ENCODE results near the gene LTBP4. TPM values are rescaled to one million over a fixed set of nuclear protein-coding genes. Genes with fewer than 3 reads are reported as not detected.
A peak's percentile ranks its signal among the peaks of the same experiment; 100 is the strongest.
"Not testable (repeated sequence)": the region's sequence is repeated elsewhere in the genome, so short reads cannot be mapped to it uniquely, and the experiment has no call there.

LTBP4 gene
- total RNA-seq, 1 donor from 2014 or later: 217 TPM

DNA sequence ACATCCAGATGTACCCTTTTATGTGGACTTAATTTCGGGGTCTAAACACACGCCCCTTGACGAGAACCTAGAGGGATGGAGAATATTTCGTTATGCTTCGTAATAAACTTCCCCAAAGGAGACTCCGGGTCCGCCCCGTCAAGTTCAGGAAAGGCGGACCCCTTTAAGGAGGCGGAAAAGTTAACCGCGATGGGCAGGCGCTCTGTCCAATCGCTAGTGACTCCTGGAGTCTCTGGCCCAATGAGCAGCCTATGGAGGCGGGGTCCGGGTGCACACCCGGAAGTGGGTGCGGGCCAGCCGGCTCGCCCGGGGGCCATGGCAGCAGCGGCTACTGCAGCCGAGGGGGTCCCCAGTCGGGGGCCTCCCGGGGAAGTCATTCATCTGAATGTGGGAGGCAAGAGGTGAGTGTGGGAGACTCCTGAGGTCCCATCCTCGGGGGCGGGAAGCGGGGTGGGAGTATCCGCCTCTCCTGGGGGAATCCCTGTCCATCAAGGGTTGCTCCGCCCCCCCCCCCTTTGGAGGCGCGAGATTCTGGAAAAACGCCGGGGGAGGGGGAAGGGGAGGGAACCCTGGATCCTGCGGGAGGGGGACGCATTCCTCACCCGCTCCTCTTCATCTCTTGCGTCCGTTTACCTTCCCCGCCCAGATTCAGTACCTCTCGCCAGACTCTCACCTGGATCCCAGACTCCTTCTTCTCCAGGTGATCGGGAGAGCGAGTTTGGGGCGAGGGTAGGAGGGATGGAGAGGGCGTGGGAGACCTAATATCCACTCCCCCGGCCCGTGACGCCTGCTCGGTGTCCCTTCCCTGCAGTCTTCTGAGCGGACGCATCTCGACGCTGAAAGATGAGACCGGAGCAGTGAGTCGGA lies 24.4 kb upstream of the LTBP4 start, which contains the start of gene SHKBP1:
Gene SHKBP1, plus strand, starts transcription at position 289 of the 867 bp plus-strand sequence. Its CDS starts 27 bp downstream, at position 316.
- peak; percentile 97 for DNase-seq (ENCODE audit: low spot score)

DNA sequence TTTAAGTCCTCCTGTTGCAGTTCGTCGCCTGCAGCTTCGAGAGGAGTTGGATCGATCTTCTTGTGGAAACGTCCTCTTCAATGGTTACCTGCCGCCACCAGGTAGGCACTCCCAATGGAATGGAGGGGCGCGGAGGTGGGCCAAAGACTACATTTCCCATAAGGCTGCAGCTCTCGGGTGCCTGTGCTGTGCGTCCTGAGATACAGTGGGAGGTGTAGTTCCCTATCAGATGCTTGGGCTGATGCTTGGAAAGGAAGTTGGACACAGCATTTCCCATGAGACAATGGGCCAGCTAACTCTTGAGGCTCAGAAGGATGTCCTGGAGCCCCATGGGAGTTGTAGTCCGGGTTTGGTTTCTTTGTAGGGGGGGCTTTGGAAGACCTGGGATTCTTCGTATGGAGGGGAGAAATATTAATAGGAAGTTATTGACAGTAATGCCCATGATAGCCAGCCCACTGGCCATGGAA lies 22.7 kb upstream of the LTBP4 start:
- no peak for DNase-seq (ENCODE audit: low spot score)

DNA sequence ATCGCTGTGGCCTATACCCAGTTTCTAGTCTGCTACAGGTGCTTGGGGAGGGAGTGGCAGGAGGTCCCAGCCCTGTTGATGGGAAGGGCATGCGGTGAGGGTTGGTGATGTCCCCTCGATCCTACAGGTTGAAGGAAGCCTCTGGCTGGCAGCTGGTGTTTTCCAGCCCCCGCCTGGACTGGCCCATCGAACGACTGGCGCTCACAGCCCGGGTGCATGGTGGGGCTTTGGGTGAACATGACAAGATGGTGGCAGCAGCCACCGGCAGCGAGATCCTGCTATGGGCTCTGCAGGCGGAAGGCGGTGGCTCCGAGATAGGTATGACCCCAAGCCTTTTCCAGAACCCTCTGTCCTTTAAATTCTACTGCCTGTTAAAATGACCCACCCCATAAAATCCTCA lies 20.6 kb upstream of the LTBP4 start:
- no peak for DNase-seq (ENCODE audit: low spot score)

GRCh38 chr19:40581531-40581930 lies 19.6 kb upstream of the LTBP4 start:
- DNase-seq (ENCODE audit: low spot score): no peak

DNA sequence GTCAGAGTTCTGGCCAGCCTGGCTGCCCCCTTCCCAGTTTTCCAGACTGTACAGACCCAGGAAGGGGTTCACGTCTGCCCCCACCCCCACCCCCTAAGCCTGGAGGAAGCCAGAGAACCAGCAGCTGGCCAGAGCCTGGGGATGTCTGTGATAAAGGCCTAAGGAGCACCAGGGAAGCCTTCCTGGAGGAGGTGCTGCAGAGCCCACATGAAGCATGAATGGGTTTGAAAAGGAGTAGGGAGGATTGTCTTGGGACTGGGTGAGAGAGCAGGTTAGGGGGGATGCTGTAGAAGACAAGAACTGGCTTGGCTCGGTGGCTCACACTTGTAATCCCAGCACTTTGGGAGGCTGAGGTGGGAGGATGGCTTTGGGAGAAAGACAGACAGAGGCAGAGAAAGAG lies 18.7 kb upstream of the LTBP4 start:
- no peak for DNase-seq (ENCODE audit: low spot score)

- DNase-seq (ENCODE audit: low spot score): no peak
These were observed 17.9 kb upstream of the LTBP4 start for GRCh38 chr19:40583283-40583682.

DNA sequence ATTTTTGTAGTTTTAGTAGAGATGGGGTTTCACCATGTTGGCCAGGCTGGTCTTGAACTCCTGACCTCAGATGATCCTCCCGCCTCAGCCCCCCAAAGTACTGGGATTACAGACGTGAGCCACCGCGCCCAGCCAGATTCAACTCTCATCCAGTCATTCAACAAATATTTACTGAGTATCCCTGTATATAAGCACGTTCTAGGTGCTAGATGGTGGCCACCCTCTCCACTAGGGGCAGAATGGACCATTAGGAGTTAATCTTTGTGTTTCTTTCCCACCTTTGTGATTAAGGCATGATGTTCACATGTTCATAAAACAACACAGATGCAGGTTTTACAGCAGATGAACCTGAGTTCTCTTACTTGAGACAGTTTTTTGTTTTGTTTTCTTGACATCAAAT lies 17.2 kb upstream of the LTBP4 start:
- no peak for DNase-seq (ENCODE audit: low spot score)

- no peak for DNase-seq (ENCODE audit: low spot score)
These were observed 15.8 kb upstream of the LTBP4 start for GRCh38 chr19:40585241-40585981.

GRCh38 chr19:40585982-40586422 lies 15.2 kb upstream of the LTBP4 start:
- no peak for DNase-seq (ENCODE audit: low spot score)

DNA sequence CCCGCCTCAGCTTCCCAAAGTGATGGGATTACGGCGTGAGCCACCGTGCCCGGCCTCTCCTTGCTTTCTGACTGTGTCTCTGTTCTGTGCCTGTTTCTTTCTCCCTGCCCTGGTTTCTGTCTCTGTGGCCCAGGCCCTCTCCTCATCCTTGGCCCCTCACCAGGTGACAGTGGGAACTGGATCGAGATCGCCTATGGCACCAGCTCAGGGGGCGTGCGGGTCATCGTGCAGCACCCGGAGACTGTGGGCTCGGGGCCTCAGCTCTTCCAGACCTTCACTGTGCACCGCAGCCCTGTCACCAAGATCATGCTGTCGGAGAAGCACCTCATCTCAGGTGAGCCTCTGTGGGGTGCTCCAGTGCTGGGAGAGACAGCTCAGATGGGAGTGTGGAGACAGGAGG lies 14.6 kb upstream of the LTBP4 start:
- no peak for DNase-seq (ENCODE audit: low spot score)

GRCh38 chr19:40588110-40588854 lies 12.9 kb upstream of the LTBP4 start:
- DNase-seq (ENCODE audit: low spot score): no peak

- DNase-seq (ENCODE audit: low spot score): no peak
These were observed 12.1 kb upstream of the LTBP4 start for GRCh38 chr19:40588926-40589569.

GRCh38 chr19:40589591-40590429 lies 11.4 kb upstream of the LTBP4 start:
- no peak for DNase-seq (ENCODE audit: low spot score)

- DNase-seq (ENCODE audit: low spot score): no peak
These were observed 10.5 kb upstream of the LTBP4 start for GRCh38 chr19:40590464-40591265.

GRCh38 chr19:40591724-40592123 lies 9.4 kb upstream of the LTBP4 start:
- DNase-seq (ENCODE audit: low spot score): not testable (repeated sequence)

DNA sequence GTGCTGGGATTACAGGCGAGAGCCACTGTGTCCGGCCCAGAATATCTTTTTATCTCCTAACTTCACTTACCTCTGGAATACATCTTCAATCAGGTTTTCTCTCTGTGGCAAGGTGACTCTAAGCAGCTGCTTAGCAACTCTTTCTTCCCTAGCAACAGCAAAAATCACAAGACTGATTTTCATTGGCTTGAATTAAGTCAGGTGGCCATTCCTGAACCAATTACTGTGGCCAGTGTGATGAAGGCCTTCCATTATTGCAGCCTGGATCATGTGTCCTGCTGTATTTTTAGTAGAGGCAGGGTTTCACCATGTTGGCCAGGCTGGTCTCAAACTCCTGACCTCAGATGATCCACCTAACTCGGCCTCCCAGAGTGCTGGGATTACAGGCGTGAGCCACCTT lies 9.0 kb upstream of the LTBP4 start:
- no peak for DNase-seq (ENCODE audit: low spot score)

GRCh38 chr19:40594255-40594654 lies 6.9 kb upstream of the LTBP4 start:
- no peak for DNase-seq (ENCODE audit: low spot score)

- no peak for DNase-seq (ENCODE audit: low spot score)
These were observed 6.5 kb upstream of the LTBP4 start for GRCh38 chr19:40594657-40595091.
